IPS-18c (cell line): Measurements from ENCODE around the gene CASTOR1.

Experiments
- H3K4me3 ChIP-seq: 2 replicates; pipeline ENCODE4 v1.7.0; 2013; ENCODE audit warnings: low read depth, mild to moderate bottlenecking, low read length, moderate library complexity; ENCODE audit not compliant: insufficient read depth
- H3K9me3 ChIP-seq: one replicate; pipeline ENCODE4 v1.6.1; 2013; ENCODE audit warnings: mild to moderate bottlenecking, low read length, moderate library complexity; ENCODE audit not compliant: control insufficient read depth, insufficient read depth

Gene CASTOR1

DNA sequence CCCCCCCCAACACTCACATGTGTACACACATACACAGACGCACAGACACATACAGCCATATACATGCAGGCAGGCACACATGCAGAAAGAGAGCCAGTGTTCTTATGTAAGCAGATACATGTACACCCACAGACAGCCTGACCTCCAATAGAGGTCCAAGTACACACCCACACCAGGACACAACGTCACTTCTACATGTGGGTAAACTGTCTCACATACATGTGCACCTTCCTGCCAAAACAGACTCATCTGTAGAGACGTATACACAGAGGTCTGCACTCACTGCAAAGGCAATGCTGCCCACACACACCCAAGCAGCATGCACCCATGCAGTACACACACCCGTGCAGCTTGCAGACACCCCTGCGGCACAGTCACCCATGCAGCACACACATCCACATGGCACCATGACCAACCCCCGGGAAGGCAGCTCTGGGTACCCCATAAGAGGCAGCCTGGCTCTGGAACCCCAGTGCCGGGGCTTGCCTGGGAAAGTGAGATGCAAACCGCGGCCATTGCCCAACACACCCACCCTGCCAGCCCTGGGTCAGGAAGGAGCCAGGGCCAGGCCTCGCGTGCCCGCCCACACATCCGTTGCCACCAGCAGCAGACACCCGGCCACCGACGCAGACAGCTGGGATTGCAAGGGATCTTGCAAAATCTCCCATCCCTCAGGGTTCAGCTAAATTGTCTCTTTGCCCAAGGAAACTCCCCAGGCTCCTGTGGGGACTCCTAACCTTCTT is 10.1 kb downstream of the CASTOR1 start:
- Histone ChIP-seq H3K4me3 (no peak overlapping the region), H3K9me3 (no peaks in the 10 kb centered on the region)

DNA sequence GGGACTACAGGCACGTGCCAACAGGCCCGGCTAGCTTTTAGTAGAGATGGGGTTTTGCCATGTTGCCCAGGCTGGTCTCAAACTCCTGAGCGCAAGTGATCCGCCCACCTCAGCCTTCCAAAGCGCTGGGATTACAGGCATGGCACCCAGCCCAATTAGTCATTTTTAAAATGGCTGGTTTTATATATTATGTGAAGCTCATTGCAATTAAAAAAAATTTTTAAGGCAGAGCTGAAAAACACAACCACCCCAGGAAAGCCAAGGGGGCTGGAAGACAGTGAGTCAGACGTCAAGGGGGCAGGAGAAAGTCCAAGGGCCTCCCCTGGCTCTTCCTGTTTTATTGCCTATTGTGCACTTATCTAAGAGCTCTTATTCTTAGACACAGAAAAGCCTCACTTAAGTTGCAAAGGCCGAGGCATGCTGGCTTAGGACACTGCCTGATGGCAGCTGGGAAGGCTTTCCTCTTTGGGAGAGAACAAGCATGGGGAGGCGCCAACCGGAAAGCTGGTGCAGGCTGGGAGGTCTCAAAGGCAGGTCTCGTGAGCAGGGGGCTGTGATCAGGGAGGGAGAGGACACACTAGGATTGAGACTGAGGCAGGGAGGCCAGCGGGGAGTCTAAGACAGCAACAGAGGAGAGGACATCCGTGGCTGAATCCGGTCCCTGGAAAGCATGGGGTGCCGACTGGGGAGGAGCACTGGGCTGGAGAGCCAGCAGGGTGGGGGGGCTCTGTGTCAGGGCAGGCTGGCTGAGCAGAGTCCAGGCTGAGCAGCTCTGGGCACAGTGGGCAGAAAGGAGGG is 11.6 kb downstream of the CASTOR1 start:
- no peaks in the 10 kb centered on the region for H3K9me3 ChIP-seq
- no peak overlapping the region for H3K4me3 ChIP-seq

DNA sequence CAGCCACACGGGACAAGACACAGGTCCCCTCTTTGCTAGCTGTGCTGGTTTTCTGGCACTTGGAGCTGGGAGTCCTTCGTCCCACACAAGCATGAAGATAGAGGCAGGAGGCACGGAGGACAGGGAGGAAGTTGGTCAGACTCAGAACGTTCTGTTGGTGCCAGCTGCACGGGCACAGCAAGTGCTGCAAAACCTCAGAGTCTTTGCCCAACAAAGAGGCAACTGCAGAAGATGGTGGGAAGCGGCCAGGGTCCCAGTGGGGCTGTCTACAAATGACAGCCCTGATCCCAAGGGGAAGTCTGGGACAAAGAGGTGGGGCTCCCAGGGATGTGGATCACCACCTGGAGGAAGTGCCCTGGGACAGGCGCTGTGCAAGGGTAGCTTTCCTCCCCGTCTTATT is 13.3 kb downstream of the CASTOR1 start:
- H3K9me3 ChIP-seq, result no peaks in the 10 kb centered on the region
- no peak overlapping the region for H3K4me3 ChIP-seq

DNA sequence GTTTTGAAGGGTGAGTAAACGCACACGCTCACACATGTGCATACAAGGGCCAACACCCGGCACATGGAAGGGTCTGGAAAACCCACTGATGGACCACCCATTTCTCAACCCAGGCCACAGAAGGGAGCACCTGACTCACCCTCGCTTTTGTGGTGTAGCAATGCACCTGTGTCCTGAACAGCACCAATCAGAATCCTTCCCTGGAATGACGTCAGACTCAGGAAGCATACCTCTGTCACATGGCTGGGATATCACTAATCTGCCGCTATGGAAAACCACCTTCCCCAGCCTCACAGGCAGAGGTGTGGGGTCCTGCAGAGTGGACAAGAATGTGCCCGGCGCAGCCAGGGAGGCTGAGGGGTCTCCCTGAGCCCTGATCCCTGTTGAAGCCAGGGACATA is 13.7 kb downstream of the CASTOR1 start:
- Histone ChIP-seq H3K4me3 (no peak overlapping the region), H3K9me3 (no peaks in the 10 kb centered on the region)

DNA sequence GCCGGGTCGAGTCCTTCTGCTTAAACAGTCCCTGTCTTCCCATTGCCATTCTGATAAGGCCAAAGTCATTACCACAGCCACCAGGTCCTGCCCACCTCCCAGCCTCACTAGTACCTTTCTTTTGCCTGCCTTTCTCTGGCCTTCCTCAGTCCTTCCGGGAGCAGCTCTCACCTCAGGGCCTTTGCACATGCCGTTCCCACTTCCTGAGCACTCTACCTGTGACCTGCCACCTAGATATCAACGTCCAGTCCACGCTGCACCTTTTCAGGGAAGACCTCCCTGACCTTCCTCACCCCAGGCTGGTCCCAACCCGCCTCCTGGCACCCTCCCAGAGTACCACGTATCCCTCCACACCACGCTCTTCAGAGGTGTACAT is 14.9 kb downstream of the CASTOR1 start:
- no peak overlapping the region for H3K4me3 ChIP-seq
- H3K9me3 ChIP-seq, result no peaks in the 10 kb centered on the region

DNA sequence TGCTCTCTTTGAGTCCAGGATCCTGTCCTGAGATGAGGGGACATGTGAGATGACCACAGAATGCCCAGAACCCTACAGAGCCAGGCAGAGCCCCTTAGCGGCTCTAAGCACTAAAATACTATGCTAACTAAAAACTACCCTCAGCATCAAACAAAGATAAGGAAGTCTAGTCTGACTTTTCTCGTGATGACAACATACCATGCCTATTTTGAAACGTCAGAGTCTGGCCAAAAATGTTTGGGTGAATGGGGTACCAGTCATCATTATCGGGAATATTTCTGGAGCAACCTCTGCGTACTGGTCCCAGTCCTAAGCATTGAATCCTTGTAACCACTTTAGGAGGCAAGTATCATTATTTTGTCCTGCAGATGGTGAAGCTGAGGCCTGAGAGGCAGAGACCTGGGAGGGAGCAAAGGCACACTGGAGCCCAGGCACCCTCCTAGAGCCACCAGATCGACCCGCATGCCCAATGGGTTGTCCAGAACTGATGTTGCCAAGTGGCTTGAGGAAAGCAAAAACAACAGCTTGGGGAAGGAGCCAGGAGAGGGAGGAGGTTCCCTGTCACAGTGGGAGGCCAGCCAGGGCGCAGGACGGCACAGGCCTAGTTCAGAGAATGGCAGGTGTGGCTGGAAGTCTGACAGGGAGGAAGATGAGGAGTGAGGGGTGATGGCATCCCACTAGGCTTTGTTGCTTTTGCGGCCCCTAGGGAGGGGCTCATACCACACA is 15.4 kb downstream of the CASTOR1 start:
- Histone ChIP-seq H3K4me3 (no peak overlapping the region), H3K9me3 (no peaks in the 10 kb centered on the region)

DNA sequence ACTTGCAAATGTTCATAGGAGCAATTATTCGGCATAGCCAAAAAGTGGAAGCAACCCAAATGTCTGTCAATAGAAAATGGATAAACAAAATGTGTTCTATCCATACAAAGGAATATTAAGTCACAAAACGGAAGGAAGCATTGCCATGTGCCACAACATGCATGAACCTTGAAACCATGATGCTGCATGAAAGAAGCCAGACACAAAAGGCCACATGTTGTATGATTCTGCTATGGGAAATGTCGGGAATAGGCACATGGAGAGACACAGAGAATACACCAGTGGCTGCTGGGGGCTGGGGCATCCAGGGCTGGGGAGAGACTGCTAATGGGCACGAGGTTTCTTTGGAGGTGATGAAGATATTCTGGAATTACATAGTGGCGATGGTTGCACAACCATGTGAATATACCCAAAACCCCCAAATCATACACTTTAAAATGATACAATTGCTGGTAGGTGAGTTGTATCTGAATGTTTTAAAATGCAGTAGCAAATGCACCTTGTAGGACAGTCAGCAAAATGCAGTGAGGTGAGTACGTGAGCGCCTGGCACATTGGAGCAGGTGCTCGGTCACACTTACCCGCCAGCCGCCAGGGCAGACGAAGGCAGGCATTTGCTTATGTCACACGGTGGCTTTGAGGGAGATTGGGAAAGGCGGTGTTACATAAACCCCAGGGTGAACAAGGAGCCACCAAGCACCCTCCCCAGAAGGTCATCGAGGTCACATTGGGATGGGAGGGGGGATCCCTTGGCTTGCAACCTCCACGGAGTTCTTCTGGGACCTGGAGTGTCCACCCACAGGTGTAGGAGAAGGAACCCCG is 16.3 kb downstream of the CASTOR1 start:
- H3K4me3 ChIP-seq, result no peak overlapping the region
- no peaks in the 10 kb centered on the region for H3K9me3 ChIP-seq

DNA sequence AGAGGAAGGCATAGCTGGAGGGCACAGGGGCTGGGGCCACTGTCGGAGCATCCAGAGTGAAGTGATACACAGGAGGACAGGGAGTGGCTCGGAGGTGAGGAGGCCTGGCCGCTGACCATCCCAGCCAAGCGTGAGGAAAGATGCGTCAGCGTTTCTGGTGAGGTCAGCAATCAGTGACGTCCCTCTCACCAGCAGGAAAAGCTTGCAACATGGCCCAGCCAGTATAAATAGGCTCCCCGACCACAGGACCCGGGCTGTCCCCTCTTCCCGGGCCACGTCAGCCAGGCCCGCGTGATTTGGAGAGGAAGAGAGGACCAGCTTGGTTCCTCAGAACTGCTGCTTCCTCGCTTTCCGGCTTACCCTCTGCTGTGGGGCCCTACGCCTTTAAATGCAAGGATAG is 18.5 kb downstream of the CASTOR1 start:
- no peaks in the 10 kb centered on the region for H3K9me3 ChIP-seq
- no peak overlapping the region for H3K4me3 ChIP-seq

DNA sequence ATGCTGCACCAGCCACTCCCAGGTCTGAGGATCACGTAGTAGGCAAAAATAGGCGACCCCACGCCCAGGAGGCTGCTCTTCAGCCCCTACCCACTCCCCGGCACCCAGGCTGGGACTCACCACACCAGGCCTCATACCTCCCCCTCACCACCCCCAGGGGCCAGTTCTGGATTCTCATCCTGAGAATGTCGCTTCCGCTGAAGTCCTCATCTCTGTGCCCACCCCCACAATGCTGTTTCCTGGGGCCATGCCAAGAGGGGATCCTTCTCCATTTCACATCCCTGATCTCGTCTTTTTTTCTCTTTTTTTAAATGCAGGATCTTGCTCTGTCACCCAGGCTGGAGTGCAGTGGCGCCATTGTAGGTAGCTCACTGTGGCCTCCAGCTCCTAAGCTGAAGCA is 21.0 kb downstream of the CASTOR1 start:
- H3K9me3 ChIP-seq, result no peaks in the 10 kb centered on the region
- H3K4me3 ChIP-seq, result no peak overlapping the region

DNA sequence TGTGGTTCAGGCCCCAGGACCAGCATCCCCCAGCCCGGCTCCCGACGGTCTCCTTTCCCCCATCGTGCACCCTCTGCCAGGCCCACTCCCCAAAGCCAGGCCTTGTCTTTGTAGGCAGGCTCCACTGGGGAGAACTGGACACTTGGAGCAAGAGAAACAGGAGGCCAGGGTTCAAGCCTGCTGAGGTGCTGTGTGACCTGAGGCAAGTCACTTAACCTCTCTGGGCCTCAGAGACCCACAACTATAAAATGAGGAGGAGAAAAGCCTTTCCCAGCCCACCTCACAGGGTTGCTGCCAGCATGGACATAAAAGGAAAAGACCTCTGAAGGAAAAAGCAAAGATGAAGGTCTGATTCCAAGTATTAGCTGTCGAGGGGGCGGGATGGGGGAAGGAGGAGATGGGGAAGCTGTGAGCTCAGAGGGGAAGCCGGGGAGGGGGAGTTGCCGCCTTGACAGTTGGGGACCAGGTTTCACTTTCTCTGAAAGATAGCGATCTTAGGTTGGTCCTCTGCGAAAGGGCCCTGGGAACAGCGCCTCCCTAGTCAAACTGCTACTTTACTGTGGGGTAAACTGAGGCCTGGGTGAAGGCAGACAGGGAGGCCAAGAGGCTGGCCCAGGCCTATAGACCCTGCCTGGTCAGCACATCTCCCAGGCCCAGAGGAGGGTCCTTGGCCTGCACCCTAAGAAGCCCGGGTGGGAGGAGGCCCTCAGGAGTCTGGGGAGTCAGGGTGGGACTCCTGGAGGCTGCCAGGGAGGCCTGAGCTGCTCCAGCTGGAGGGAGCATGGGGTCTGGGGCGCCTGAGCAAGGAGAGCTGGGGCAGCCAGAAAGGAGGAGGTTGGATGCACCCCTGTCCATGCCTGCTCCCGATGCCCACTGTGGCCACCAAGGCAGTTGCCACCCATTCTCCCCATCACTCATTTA is 21.7 kb downstream of the CASTOR1 start:
- no peaks in the 10 kb centered on the region for H3K9me3 ChIP-seq
- H3K4me3 ChIP-seq, result no peak overlapping the region

DNA sequence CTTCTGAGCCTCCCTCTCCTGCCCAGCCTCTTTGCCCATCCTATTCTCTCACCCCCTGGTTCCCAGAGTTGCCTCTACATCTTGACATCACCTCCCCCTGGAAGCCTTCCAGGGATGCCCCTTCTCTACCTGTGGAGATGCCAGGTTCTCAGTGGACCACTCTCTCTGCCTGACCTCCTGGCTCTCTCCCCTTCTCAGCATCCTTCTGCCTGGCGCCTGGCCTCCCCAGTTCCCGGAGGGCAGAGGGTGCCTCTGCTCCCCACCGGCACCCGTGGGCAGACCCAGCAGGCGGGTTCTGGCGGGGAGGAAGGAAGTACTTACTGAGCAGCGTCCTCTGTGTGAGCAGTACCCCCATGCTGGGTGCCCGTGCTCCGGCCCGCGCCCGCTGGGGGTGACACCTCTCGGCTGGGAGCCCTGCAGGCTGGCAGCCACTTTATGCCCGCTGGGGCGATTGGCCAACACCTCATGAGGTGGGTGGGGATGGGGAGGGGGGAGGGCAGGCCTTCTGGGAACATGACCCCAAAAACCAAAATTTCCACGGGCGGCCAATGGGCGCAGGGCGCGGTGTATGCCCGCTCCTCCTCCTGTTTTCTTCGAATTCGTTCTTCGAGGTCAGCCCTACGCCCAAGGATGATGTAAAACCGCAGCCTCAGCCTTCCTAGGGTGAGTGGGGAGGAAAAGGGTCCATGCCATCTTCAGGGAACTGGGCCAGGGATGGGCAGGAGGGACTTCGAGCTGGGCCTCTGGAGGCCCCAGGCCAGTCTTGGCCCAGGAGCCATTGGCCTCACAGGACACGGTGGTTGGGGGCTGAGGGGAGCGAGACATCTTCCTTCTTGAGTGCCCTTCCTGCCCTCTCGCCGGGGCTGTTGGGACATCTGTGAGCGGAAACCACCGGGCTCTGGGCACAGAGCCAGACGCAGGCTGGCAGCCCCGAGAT is 22.6 kb downstream of the CASTOR1 start, which contains the start of gene OSM:
Gene OSM, minus strand, starts transcription at position 407 of the 937 bp plus-strand sequence. Its CDS starts 52 bp downstream, at position 355.
- no peak within 1 kb of the TSS for H3K4me3 ChIP-seq
- no peaks in the 10 kb centered on the region for H3K9me3 ChIP-seq

DNA sequence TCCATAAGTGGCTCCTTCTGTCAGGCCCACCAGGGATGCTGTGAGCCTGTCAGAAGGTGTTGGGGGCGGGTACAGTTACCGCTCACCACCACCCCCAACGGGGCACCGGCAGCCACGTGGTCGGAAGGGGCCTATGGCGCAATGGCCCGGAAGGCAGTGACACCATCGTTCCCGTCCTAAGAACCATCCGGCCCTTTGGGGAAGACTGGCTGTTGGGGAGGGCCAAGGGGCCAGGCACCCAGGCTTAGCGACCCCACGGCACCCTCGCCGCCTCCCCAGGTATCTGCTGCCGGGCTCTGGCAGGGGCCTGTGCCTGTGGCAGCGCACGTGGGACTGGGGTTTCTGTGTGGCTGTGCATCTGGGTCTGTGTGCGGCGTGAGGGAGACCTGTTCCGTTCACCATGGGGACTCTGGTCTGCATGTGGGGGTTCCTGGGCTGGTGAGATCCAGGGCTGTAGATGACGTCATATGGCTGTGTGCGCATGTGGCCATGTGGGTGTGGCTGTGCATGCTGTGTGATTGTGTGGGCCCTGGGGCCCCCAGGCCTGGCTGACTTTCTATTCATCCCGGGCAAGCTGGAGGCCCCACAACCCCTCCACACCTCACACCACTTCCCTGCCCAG is 23.4 kb downstream of the CASTOR1 start:
- no peak overlapping the region for H3K4me3 ChIP-seq

DNA sequence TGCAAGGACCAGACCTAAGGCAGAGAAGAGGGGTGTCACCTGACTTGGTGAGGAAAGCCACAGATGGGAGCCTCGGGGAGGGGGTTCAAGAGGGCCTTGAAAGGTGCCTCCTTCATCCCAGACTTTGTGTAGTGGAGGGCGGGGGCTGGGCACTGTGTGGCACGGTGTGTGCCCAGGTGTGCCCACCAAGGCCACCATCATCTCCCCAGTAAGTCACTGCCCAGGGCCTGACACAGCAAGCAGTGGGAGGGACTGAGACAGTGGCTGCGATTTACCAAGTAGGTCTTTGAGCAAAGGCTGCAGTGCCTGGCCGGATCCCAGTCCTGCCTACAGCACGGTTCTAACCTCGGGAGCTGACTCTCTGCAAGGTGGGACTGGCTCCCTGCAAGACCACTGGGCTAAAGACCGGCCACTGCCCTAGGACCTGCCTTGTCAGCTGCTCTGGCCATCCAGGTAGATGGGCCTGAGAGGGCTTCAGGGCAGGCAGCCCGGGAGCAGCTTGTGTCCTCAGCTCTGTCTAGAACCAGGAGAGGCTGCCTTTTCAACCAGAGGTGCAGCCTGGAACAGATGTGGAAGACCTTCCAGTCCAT is 24.1 kb downstream of the CASTOR1 start:
- Histone ChIP-seq H3K9me3 (no peaks in the 10 kb centered on the region), H3K4me3 (no peak overlapping the region)

More for the DNA sequence above, 23.4 kb downstream of the CASTOR1 start:
- no peaks in the 10 kb centered on the region for H3K9me3 ChIP-seq

DNA sequence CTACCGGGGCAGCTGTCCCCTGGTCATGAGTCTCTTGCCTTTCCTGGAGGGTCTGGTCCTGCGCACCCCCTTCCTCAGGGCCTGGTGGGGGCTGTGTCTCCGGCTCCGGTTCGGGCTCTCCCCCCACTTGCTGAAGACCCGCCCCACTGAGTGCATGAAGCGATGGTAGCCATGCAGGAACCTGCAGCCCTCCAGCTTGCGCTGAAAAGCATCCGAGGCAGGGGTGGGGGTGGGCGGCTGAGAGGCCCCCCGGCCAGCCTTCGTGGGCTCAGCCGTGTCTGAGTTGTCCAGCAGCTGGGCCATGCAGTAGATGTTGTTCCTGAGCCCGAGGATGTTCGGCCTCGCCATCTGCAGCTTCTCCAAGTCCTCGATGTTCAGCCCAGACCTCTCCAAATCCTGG is 25.4 kb downstream of the CASTOR1 start:
- Histone ChIP-seq H3K4me3 (no peak overlapping the region), H3K9me3 (no peaks in the 10 kb centered on the region)
